GM12873 (cell line): ENCODE data around the gene WDR11.

Source experiments
- TF ChIP-seq, protein P1 (sequence below): IDR thresholded peaks from 2 replicates; pipeline ENCODE4 v1.5.1; 2012; ENCODE audit warnings: low read depth, mild to moderate bottlenecking, moderate library complexity, low read length, control low read depth; ENCODE audit not compliant: insufficient read depth; ENCODE audit errors: missing control alignments

WDR11 gene

DNA sequence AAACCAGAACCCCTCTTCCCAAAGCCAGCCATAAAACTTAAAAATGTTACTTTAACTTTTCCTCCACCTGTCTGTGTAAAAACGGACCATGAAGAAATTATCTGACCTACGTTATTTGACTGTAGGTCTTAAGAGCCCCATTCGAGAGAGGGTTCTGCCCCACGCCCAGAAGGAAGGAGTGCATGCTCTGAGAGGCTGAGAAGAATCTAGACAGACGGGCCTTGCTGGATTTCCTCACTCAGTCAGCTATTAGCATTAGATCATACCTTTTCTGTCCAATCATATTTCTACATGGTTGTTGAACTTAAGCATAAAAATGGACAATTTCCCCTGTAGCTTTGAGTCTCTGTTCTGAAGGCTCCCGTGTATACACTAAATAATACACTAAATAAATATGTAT lies 38.1 kb upstream of the WDR11 start:
- TF ChIP-seq, protein P1, sequence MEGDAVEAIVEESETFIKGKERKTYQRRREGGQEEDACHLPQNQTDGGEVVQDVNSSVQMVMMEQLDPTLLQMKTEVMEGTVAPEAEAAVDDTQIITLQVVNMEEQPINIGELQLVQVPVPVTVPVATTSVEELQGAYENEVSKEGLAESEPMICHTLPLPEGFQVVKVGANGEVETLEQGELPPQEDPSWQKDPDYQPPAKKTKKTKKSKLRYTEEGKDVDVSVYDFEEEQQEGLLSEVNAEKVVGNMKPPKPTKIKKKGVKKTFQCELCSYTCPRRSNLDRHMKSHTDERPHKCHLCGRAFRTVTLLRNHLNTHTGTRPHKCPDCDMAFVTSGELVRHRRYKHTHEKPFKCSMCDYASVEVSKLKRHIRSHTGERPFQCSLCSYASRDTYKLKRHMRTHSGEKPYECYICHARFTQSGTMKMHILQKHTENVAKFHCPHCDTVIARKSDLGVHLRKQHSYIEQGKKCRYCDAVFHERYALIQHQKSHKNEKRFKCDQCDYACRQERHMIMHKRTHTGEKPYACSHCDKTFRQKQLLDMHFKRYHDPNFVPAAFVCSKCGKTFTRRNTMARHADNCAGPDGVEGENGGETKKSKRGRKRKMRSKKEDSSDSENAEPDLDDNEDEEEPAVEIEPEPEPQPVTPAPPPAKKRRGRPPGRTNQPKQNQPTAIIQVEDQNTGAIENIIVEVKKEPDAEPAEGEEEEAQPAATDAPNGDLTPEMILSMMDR, result no peak

DNA sequence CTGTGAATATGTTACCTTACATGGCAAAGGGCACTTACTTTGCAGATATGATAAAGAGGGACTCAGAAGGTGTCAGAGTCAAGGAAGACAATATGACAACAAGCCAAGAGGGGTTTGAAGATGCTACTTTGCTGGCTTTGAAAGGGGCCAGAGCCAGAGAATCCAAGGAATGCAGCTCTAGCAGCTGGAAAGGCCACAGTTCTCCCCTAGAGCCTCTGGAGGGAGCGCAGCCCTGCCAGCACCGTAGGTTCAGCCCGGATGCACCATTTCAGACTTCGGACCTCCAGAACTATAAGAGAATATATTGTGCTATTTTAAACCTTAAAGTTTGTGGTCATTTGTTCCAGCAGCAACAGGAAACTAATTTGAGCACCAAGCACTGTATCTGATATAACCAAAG lies 32.9 kb upstream of the WDR11 start:
- TF ChIP-seq, protein P1, result no peak

DNA sequence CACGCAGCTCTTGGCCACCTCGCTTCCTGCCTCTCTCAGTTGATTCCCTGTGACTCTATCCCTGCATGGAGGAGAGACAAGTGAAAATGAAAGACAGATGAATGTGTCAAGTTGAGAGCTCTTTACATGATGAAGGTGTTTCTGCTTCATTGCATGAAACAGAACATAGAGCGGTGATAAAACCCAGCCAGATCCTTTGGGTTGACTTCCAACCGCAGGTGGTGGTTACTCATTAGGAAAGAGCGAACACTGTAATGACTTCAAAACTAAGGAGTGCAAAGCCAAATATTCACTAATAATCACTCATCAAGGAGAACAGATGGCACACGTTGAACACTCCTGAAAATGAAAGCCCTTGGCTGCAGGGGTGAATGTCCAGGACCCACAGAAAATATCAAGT lies 31.8 kb upstream of the WDR11 start:
- TF ChIP-seq, protein P1, result no peak

DNA sequence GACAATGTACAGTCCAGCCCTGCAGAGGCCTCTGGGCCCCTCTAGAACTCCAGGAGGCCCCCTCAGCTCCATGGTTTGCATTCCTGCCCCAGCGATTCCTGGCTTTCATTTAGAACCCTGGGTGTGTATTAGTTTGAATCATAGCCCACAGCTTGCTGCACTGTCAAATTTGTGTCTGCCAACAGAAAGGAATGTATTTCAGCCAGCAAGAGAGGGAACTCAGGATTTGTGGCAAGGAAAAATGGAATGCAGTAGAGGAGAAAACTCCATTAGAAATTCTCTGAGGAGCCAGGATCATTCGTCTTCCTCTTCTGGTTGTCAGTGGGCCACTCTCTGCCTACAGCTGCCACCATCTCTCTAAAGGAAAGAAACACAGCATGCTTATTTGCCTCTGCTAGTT lies 27.9 kb upstream of the WDR11 start:
- TF ChIP-seq, protein P1, result no peak

DNA sequence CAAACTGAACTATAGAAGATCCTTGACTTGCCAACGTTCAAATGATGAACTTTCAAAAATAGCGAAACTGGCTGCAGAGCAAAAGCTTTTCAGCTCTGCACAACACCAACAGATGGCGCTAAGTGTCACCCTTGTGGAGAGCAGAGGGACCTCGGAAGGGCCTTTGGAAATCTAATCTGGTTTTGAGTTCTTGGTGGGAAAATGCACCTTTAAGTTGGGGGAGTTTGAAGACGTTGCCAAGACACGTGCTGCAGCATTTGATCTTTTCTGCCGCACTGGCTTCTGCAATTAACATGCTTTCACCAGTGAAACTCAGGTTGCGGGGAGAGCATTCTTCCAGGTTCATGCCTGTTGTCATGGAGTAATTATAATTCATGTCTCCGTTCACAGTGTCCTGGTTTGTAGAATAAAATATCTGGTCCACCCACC lies 26.3 kb upstream of the WDR11 start:
- TF ChIP-seq, protein P1, result peak; percentile 73

DNA sequence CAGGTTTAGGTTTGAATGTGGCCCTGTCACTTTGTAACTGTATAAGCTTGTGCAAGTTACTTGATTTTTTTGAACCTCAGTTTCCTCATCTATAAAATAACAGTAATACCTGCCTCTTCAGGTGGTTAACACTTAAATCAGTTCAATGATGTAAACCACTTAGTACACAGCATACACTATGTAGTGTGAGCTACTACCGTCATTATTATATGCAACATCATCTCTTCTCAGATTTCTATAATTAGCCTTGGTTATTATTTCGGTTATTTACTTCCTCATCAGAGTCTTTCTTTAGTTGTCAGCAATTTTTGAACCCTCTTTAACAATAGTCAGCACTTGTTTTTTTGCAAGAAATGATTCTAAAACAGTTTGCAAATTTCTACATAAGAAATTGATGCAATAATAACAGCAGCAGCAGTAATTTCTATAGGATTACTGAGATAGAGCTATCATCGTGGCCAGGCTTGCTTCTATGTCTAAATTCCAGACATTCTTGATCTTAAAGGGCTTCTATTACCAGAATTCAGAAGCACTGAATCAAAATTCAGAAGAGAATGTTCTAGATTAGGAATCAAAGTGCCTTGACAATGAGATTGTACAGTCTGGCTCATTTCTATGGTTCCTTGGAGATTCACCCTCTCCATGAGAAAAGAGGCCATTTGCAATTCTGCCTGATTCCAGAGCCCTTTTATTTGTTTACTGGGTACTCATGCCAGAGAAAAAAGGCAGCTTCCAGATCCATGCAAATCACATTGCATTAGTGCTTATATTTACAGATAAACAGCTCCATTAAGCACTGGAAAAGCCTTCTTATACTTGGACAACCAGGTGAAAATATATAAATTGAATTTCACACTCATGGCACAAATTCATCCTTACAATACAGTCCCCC lies 25.0 kb upstream of the WDR11 start:
- TF ChIP-seq, protein P1, result no peak

DNA sequence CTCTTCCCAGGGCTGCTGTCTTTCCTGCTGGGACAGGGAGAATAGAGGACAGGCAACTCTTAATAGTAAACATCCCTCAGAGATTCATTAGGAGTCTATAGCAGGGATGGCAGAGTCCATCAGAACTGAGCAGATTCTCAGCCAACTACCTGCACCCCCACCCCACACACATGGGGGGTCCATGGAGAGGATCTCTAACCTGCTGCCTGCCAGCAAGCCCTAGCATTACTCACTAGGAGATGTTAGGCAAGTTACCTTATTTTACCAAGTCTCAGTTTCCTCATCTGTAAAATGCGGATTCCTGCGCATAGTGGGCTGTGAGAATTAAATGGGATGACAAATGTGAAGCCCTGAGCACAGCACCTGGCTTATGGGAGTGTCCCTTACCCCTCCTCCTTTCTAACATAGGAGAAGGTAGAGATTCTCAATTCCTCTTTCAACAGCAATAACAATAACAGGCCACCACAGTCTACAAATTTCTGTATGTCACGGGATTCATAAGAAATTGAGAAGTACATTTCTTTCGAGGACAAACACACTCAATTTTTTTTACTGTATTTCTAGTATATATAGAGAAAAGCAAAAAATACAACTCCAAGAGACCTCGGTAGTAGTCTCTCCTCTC lies 23.8 kb upstream of the WDR11 start:
- TF ChIP-seq, protein P1, result no peak
